Measurements from ENCODE around the gene MCTP1.

DNA sequence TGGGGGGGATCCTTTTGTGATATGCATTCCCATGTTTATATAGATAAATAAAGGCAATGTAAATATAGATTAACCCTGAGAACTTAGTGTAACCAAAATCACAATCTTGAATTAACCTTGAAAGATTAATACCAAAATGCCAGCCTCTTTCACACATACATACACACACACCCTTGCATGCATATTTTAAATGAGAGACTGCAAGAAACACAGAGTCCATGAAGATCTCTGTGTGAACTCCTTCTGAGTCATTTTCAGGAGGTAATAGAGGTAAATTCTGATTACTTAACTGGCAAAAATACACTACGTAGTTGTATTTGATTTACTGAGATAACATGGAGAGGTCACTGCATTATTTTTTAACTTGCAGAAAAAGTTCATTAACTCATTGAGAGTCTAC is 548.4 kb downstream of the MCTP1 start:
- TF ChIP-seq NR1H2 (CRISPR knock-in tag; IDR thresholded peaks at IDR 0.05) (no peak), CEBPG (CRISPR knock-in tag; IDR thresholded peaks at IDR 0.05) (no peak), CEBPG (tag; conservative IDR thresholded peaks at IDR 0.05 in 1 of 2, IDR thresholded peaks at IDR 0.05 in 1 of 2) (no peak), ZNF174 (CRISPR knock-in tag; IDR thresholded peaks at IDR 0.05) (no peak), POLR2AphosphoS5 (IDR thresholded peaks at IDR 0.05; ENCODE audit: control insufficient read depth, insufficient read depth, low read depth, low read length) (no peak), ZFP30 (CRISPR knock-in tag; IDR thresholded peaks at IDR 0.05; ENCODE audit: borderline replicate concordance) (no peak), GABPA (tag; conservative IDR thresholded peaks at IDR 0.05; ENCODE audit: low read depth) (no peak), ZNF274 (IDR thresholded peaks at IDR 0.05; ENCODE audit: borderline replicate concordance, low read depth, low read length) (no peak), BRF2 (IDR thresholded peaks at IDR 0.05; ENCODE audit: borderline replicate concordance, insufficient read depth, insufficient read length) (no peak)
- TF ChIP-seq, protein P1, sequence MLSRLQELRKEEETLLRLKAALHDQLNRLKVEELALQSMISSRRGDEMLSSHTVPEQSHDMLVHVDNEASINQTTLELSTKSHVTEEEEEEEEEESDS (CRISPR knock-in tag; IDR thresholded peaks at IDR 0.05) = no peak
- TF ChIP-seq, protein P2, sequence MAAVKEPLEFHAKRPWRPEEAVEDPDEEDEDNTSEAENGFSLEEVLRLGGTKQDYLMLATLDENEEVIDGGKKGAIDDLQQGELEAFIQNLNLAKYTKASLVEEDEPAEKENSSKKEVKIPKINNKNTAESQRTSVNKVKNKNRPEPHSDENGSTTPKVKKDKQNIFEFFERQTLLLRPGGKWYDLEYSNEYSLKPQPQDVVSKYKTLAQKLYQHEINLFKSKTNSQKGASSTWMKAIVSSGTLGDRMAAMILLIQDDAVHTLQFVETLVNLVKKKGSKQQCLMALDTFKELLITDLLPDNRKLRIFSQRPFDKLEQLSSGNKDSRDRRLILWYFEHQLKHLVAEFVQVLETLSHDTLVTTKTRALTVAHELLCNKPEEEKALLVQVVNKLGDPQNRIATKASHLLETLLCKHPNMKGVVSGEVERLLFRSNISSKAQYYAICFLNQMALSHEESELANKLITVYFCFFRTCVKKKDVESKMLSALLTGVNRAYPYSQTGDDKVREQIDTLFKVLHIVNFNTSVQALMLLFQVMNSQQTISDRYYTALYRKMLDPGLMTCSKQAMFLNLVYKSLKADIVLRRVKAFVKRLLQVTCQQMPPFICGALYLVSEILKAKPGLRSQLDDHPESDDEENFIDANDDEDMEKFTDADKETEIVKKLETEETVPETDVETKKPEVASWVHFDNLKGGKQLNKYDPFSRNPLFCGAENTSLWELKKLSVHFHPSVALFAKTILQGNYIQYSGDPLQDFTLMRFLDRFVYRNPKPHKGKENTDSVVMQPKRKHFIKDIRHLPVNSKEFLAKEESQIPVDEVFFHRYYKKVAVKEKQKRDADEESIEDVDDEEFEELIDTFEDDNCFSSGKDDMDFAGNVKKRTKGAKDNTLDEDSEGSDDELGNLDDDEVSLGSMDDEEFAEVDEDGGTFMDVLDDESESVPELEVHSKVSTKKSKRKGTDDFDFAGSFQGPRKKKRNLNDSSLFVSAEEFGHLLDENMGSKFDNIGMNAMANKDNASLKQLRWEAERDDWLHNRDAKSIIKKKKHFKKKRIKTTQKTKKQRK (IDR thresholded peaks at IDR 0.05; ENCODE audit: borderline replicate concordance, low read depth, low read length) = no peak
- TF ChIP-seq, protein P3, sequence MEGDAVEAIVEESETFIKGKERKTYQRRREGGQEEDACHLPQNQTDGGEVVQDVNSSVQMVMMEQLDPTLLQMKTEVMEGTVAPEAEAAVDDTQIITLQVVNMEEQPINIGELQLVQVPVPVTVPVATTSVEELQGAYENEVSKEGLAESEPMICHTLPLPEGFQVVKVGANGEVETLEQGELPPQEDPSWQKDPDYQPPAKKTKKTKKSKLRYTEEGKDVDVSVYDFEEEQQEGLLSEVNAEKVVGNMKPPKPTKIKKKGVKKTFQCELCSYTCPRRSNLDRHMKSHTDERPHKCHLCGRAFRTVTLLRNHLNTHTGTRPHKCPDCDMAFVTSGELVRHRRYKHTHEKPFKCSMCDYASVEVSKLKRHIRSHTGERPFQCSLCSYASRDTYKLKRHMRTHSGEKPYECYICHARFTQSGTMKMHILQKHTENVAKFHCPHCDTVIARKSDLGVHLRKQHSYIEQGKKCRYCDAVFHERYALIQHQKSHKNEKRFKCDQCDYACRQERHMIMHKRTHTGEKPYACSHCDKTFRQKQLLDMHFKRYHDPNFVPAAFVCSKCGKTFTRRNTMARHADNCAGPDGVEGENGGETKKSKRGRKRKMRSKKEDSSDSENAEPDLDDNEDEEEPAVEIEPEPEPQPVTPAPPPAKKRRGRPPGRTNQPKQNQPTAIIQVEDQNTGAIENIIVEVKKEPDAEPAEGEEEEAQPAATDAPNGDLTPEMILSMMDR (IDR thresholded peaks at IDR 0.05 in 2 of 3, conservative IDR thresholded peaks at IDR 0.05 in 1 of 3; ENCODE audit: insufficient read depth in 2 of 3, low read depth in 1 of 3, low read length in 3 of 3) = no peak
- TF ChIP-seq, protein P4, sequence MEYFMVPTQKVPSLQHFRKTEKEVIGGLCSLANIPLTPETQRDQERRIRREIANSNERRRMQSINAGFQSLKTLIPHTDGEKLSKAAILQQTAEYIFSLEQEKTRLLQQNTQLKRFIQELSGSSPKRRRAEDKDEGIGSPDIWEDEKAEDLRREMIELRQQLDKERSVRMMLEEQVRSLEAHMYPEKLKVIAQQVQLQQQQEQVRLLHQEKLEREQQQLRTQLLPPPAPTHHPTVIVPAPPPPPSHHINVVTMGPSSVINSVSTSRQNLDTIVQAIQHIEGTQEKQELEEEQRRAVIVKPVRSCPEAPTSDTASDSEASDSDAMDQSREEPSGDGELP (CRISPR knock-in tag; IDR thresholded peaks at IDR 0.05; ENCODE audit: borderline replicate concordance) = no peak
